ENCODE data around the gene FZD4.

FZD4 gene

GRCh38 chr11:86900162-86900561 is 55.0 kb downstream of the FZD4 start:
- Histone ChIP-seq H3K27me3 (replicated peaks; ENCODE audit: control insufficient read depth, insufficient read depth, low read length) (no peaks in the 10 kb centered on the region; the same call in 1 of the 2 replicates), H3K4me3 (replicated peaks; ENCODE audit: low read depth, low read length) (no peak overlapping the region), H3K36me3 (ENCODE audit: control insufficient read depth, insufficient read depth, low read length) (no peaks in the 10 kb centered on the region)
- no peak for DNase-seq (ENCODE audit: extremely low read depth, insufficient read length)
- TF ChIP-seq CTCF (IDR thresholded peaks at IDR 0.05; ENCODE audit: insufficient read depth, low read length, poor library complexity, severe bottlenecking): no peak

GRCh38 chr11:86898689-86899088 is 56.5 kb downstream of the FZD4 start:
- DNase-seq (ENCODE audit: extremely low read depth, insufficient read length): no peak
- TF ChIP-seq CTCF (IDR thresholded peaks at IDR 0.05; ENCODE audit: insufficient read depth, low read length, poor library complexity, severe bottlenecking): no peak
- Histone ChIP-seq H3K27me3 (replicated peaks; ENCODE audit: control insufficient read depth, insufficient read depth, low read length) (no peaks in the 10 kb centered on the region; the same call in 1 of the 2 replicates), H3K4me3 (replicated peaks; ENCODE audit: low read depth, low read length) (no peak overlapping the region), H3K36me3 (ENCODE audit: control insufficient read depth, insufficient read depth, low read length) (no peaks in the 10 kb centered on the region)

- Histone ChIP-seq H3K4me3 (replicated peaks; ENCODE audit: low read depth, low read length) (no peak overlapping the region), H3K36me3 (ENCODE audit: control insufficient read depth, insufficient read depth, low read length) (no peaks in the 10 kb centered on the region), H3K27me3 (replicated peaks; ENCODE audit: control insufficient read depth, insufficient read depth, low read length) (no peaks in the 10 kb centered on the region; the same call in 1 of the 2 replicates)
- DNase-seq (ENCODE audit: extremely low read depth, insufficient read length): no peak
- no peak for TF ChIP-seq CTCF (IDR thresholded peaks at IDR 0.05; ENCODE audit: insufficient read depth, low read length, poor library complexity, severe bottlenecking)
Measured at GRCh38 chr11:86896441-86896841, 58.8 kb downstream of the FZD4 start.

All from GM06990 (cell line).